Mesothelial cell of epicardium (in vitro differentiated cells): ENCODE results near the gene SP140L. TPM values are rescaled to one million over a fixed set of nuclear protein-coding genes. Genes with fewer than 3 reads are reported as not detected.

Experiments
- DNase-seq, 2 experiments: peaks; one replicate each; pipeline ENCODE4 v3.0.0; 2021; ENCODE audit warnings: low spot score in 2 of 2; ENCODE audit not compliant: unreplicated experiment in 2 of 2
- H3K27ac Mint-ChIP-seq: 2 replicates; pipeline ENCODE4 v1.8.0; 2021; ENCODE audit warnings: mixed read lengths
- H3K27me3 Mint-ChIP-seq: 2 replicates; pipeline ENCODE4 v1.8.0; 2021; ENCODE audit warnings: low read depth, mixed read lengths
- H3K36me3 Mint-ChIP-seq: 2 replicates; pipeline ENCODE4 v1.8.0; 2021; ENCODE audit warnings: mixed read lengths
- H3K4me1 Mint-ChIP-seq: 2 replicates; pipeline ENCODE4 v1.8.0; 2021; ENCODE audit warnings: mixed read lengths
- H3K4me3 Mint-ChIP-seq: 2 replicates; pipeline ENCODE4 v1.8.0; 2021; ENCODE audit warnings: mild to moderate bottlenecking, moderate library complexity, mixed read lengths
- H3K9me3 Mint-ChIP-seq: 2 replicates; pipeline ENCODE4 v1.8.0; 2021; ENCODE audit warnings: mixed read lengths
- CTCF ChIP-seq: fragments of 200-600 bp; sonication (generic); IDR thresholded peaks from one replicate; pipeline ENCODE4 v1.5.0; 2021; ENCODE audit warnings: antibody characterized with exemption; ENCODE audit not compliant: unreplicated experiment
- total RNA-seq: library from RNA; stranded (reverse); gene quantifications from 3 replicates; pipeline ENCODE4 v1.2.1, GENCODE V29; 2021

The SP140L gene
- total RNA-seq, 1 donor from 2014 or later, result 7.2 TPM

GRCh38 chr2:230416061-230416721, 89.2 kb downstream of the SP140L start, which contains the start of gene SP100:
Gene SP100, plus strand, starts transcription at chr2:230416201. Its CDS starts 96 bp downstream, at chr2:230416297.
- no peak for DNase-seq
- no peaks in the 10 kb centered on the region for H3K9me3 Mint-ChIP-seq
- peaks cover 33% of the 10 kb centered on the region for H3K4me1 Mint-ChIP-seq
- peak within 1 kb of the TSS; percentile 62 for H3K27ac Mint-ChIP-seq
- peak within 1 kb of the TSS; percentile 66 for H3K4me3 Mint-ChIP-seq
- no peaks in the 10 kb centered on the region for H3K36me3 Mint-ChIP-seq
- no peak for TF ChIP-seq CTCF
- H3K27me3 Mint-ChIP-seq, result peaks cover 20% of the 10 kb centered on the region

GRCh38 chr2:230417436-230417835, 90.4 kb downstream of the SP140L start:
- Mint-ChIP-seq H3K4me1 (peaks cover 26% of the 10 kb centered on the region), H3K9me3 (no peaks in the 10 kb centered on the region), H3K27ac (no peak overlapping the region), H3K27me3 (peaks cover 12% of the 10 kb centered on the region), H3K4me3 (peak overlapping the region; percentile 39), H3K36me3 (no peaks in the 10 kb centered on the region)
- TF ChIP-seq CTCF, result no peak
- DNase-seq, result no peak

- Mint-ChIP-seq H3K36me3 (no peaks in the 10 kb centered on the region), H3K9me3 (no peaks in the 10 kb centered on the region), H3K4me1 (peaks cover 28% of the 10 kb centered on the region), H3K27ac (no peak overlapping the region), H3K27me3 (peaks cover 2% of the 10 kb centered on the region), H3K4me3 (no peak overlapping the region)
- no peak for DNase-seq
- TF ChIP-seq CTCF, result no peak
Observed at GRCh38 chr2:230418341-230419016, 91.5 kb downstream of the SP140L start.

- Mint-ChIP-seq H3K36me3 (peaks cover 3% of the 10 kb centered on the region), H3K27me3 (peaks cover 2% of the 10 kb centered on the region), H3K9me3 (no peaks in the 10 kb centered on the region), H3K4me1 (peaks cover 35% of the 10 kb centered on the region), H3K27ac (no peak overlapping the region), H3K4me3 (no peak overlapping the region)
- DNase-seq, result no peak
- no peak for TF ChIP-seq CTCF
Observed at GRCh38 chr2:230419181-230419580, 92.2 kb downstream of the SP140L start.

- Mint-ChIP-seq H3K36me3 (peaks cover 3% of the 10 kb centered on the region), H3K4me1 (peaks cover 27% of the 10 kb centered on the region), H3K4me3 (no peak overlapping the region), H3K27me3 (no peaks in the 10 kb centered on the region), H3K9me3 (no peaks in the 10 kb centered on the region), H3K27ac (no peak overlapping the region)
- TF ChIP-seq CTCF, result no peak
- no peak for DNase-seq
Observed at GRCh38 chr2:230422149-230422548, 95.2 kb downstream of the SP140L start.
